ENCODE data around the gene RARRES1.

DNA sequence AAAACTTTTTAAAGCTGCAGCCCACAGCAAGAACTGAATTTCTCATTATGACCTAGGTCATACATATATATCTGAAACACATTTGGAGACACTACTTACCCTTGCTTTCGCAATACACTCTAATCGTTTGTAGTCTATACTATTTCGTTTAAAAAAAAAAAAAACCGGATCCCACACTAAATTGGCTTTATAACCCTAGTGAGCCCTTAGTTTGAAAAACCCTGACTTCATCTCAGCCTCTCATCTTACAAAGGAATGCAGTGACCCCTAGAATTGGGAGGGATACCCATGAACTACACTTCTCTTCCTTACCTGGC lies 4.2 kb downstream of the RARRES1 start:
- TF ChIP-seq, protein P1, sequence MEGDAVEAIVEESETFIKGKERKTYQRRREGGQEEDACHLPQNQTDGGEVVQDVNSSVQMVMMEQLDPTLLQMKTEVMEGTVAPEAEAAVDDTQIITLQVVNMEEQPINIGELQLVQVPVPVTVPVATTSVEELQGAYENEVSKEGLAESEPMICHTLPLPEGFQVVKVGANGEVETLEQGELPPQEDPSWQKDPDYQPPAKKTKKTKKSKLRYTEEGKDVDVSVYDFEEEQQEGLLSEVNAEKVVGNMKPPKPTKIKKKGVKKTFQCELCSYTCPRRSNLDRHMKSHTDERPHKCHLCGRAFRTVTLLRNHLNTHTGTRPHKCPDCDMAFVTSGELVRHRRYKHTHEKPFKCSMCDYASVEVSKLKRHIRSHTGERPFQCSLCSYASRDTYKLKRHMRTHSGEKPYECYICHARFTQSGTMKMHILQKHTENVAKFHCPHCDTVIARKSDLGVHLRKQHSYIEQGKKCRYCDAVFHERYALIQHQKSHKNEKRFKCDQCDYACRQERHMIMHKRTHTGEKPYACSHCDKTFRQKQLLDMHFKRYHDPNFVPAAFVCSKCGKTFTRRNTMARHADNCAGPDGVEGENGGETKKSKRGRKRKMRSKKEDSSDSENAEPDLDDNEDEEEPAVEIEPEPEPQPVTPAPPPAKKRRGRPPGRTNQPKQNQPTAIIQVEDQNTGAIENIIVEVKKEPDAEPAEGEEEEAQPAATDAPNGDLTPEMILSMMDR (IDR thresholded peaks at IDR 0.05) = no peak
- TF ChIP-seq POLR2A (IDR thresholded peaks at IDR 0.05) = no peak
